PC-3 (cell line): ENCODE data around the gene REXO1. TPM values are rescaled to one million over a fixed set of nuclear protein-coding genes. Genes with fewer than 3 reads are reported as not detected.

Experiments used
- ATAC-seq: fragments of 200-7000 bp; cut with Tn5 transposase; 2 replicates; pipeline ENCODE4 v1.9.1; 2020; ENCODE audit warnings: mild to moderate bottlenecking, moderate library complexity
- BruUV-seq: library from RNA; stranded (reverse); fragments of 400-500 nt; replicated peaks from 2 replicates; lab custom pipeline; 2021; lab: Mats Ljungman, UMichigan
- CTCF ChIA-PET: fragments of 300-600 bp; sonication (Branson Sonifier 250); formaldehyde crosslinking; loops from one replicate; lab custom pipeline; 2022; ENCODE audit warnings: antibody characterized with exemption; lab: Charles Lee
- POLR2A ChIA-PET: fragments of 300-600 bp; sonication (Branson Sonifier 250); formaldehyde crosslinking; loops from one replicate; lab custom pipeline; 2022; ENCODE audit warnings: antibody characterized with exemption; ENCODE audit not compliant: unreplicated experiment; lab: Charles Lee
- DNase-seq: peaks from one replicate; pipeline ENCODE4 v3.0.0-alpha.2; 2015
- H2AFZ ChIP-seq: fragments of 300-600 bp; sonication (generic); 2 replicates; pipeline ENCODE4 v1.6.0; 2016; ENCODE audit warnings: antibody characterized with exemption, low read length
- H3F3A ChIP-seq: fragments of 300-600 bp; sonication (generic); one replicate; pipeline ENCODE4 v1.6.0; 2017; ENCODE audit warnings: antibody characterized with exemption, low read length, control low read depth, mild to moderate bottlenecking; ENCODE audit not compliant: unreplicated experiment
- H3K27ac ChIP-seq: fragments of 300-600 bp; sonication (generic); 2 replicates; pipeline ENCODE4 v1.5.1; 2016; ENCODE audit warnings: mild to moderate bottlenecking, low read length
- H3K27me3 ChIP-seq: fragments of 300-600 bp; sonication (generic); 2 replicates; pipeline ENCODE4 v1.6.1; 2016; ENCODE audit warnings: low read length, mixed read lengths
- H3K36me3 ChIP-seq: fragments of 300-600 bp; sonication (generic); 2 replicates; pipeline ENCODE4 v1.6.1; 2016; ENCODE audit warnings: low read depth, mixed run types, low read length, mixed read lengths
- H3K4me1 ChIP-seq: fragments of 300-600 bp; sonication (generic); 2 replicates; pipeline ENCODE4 v1.5.1; 2016; ENCODE audit warnings: low read length; ENCODE audit not compliant: insufficient read depth
- H3K4me2 ChIP-seq: fragments of 300-600 bp; sonication (generic); 2 replicates; pipeline ENCODE4 v1.6.0; 2016; ENCODE audit warnings: low read length
- H3K4me3 ChIP-seq: fragments of 300-600 bp; sonication (generic); 2 replicates; pipeline ENCODE4 v1.5.1; 2016; ENCODE audit warnings: mild to moderate bottlenecking, low read length, mixed read lengths
- H3K79me2 ChIP-seq: fragments of 300-600 bp; sonication (generic); 2 replicates; pipeline ENCODE4 v1.6.1; 2017; ENCODE audit warnings: low read length, mixed read lengths
- H3K9ac ChIP-seq: fragments of 300-600 bp; sonication (generic); 2 replicates; pipeline ENCODE4 v1.6.0; 2016; ENCODE audit warnings: mild to moderate bottlenecking, low read length
- H3K9me2 ChIP-seq: fragments of 300-600 bp; sonication (generic); replicated peaks from 2 replicates; pipeline ENCODE4 v1.6.1; 2016; ENCODE audit warnings: mixed run types, low read length, mixed read lengths
- H3K9me3 ChIP-seq: fragments of 300-600 bp; sonication (generic); 2 replicates; pipeline ENCODE4 v1.6.1; 2016; ENCODE audit warnings: low read length, mixed read lengths
- H4K20me1 ChIP-seq: fragments of 300-600 bp; sonication (generic); 2 replicates; pipeline ENCODE4 v1.6.1; 2016; ENCODE audit warnings: low read length, mixed read lengths
- EZH2 ChIP-seq: fragments of 300-600 bp; sonication (generic); IDR thresholded peaks from one replicate; pipeline ENCODE4 v1.6.1; 2017; ENCODE audit warnings: antibody characterized with exemption, mild to moderate bottlenecking, low read length; ENCODE audit not compliant: unreplicated experiment
- EZH2phosphoT487 ChIP-seq: fragments of 300-600 bp; sonication (generic); IDR thresholded peaks from 2 replicates; pipeline ENCODE4 v1.6.1; 2018; ENCODE audit warnings: mild to moderate bottlenecking, antibody characterized with exemption, low read length, borderline replicate concordance
- intact Hi-C: fragments of 100-400 bp; cut with micrococcal nuclease; formaldehyde crosslinking; loops from 2 replicates; pipeline ENCODE4 v1.9.0; 2023
- total RNA-seq: library from RNA; depleted of rRNA; stranded (reverse); fragments of >200 nt; gene quantifications from 2 replicates; pipeline ENCODE4 v1.2.3, GENCODE V29; 2014
- TF ChIP-seq, protein P1 (sequence below): fragments of 300-600 bp; sonication (generic); conservative IDR thresholded peaks from 2 replicates; pipeline ENCODE4 v1.5.1; 2017; ENCODE audit warnings: antibody characterized with exemption, low read depth, mild to moderate bottlenecking, low read length

REXO1 gene
- total RNA-seq, 1 experiment from 2014 or later: 21.4 TPM

DNA sequence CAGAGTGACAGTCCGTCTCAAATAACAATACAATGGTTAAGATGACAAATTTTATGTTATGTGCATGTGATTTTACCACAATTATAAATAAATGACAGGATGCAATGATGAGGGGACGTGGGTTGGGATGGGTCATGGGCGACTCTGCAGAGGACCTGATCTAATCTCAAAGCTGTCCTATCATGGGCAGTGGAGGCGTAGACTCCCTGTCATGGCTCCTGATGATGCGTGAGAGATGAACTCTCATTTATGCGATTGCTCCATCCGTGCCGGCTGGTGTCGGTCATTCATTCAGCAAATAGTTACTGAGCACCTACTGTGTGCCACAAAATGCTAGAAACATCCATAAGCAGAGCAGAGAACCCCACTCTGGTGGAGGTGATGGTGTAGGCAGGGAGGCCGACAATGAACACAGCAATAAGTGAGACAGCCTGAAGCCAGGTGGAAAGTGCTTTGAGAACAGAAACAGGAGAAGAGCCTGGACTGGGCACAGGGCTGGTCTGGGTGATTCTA is 1.7 kb upstream of the REXO1 start:
- BruUV-seq: no TSS peak
- no peak overlapping the region for H3K9ac ChIP-seq
- peaks cover 13% of the 10 kb centered on the region; the same call in 1 of the 2 replicates for H4K20me1 ChIP-seq
- H3K9me2 ChIP-seq: no peaks in the 10 kb centered on the region
- H3K36me3 ChIP-seq: no peaks in the 10 kb centered on the region
- peaks cover 42% of the 10 kb centered on the region for H3K79me2 ChIP-seq
- H3K27me3 ChIP-seq: no peaks in the 10 kb centered on the region
- H2AFZ ChIP-seq: no peak overlapping the region
- H3K4me3 ChIP-seq: no peak overlapping the region
- no peaks in the 10 kb centered on the region for H3K9me3 ChIP-seq
- ChIA-PET CTCF (no interaction called here), POLR2A (no interaction called here)
- DNase-seq: no peak
- TF ChIP-seq EZH2 (no peak), EZH2phosphoT487 (no peak)
- TF ChIP-seq, protein P1, sequence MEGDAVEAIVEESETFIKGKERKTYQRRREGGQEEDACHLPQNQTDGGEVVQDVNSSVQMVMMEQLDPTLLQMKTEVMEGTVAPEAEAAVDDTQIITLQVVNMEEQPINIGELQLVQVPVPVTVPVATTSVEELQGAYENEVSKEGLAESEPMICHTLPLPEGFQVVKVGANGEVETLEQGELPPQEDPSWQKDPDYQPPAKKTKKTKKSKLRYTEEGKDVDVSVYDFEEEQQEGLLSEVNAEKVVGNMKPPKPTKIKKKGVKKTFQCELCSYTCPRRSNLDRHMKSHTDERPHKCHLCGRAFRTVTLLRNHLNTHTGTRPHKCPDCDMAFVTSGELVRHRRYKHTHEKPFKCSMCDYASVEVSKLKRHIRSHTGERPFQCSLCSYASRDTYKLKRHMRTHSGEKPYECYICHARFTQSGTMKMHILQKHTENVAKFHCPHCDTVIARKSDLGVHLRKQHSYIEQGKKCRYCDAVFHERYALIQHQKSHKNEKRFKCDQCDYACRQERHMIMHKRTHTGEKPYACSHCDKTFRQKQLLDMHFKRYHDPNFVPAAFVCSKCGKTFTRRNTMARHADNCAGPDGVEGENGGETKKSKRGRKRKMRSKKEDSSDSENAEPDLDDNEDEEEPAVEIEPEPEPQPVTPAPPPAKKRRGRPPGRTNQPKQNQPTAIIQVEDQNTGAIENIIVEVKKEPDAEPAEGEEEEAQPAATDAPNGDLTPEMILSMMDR: no peak
- H3K4me2 ChIP-seq: no peak overlapping the region
- H3K27ac ChIP-seq: no peak overlapping the region
- intact Hi-C loops: no loop called here
- H3K4me1 ChIP-seq: peaks cover 8% of the 10 kb centered on the region
- H3F3A ChIP-seq: no peaks in the 10 kb centered on the region
- ATAC-seq: no peak

DNA sequence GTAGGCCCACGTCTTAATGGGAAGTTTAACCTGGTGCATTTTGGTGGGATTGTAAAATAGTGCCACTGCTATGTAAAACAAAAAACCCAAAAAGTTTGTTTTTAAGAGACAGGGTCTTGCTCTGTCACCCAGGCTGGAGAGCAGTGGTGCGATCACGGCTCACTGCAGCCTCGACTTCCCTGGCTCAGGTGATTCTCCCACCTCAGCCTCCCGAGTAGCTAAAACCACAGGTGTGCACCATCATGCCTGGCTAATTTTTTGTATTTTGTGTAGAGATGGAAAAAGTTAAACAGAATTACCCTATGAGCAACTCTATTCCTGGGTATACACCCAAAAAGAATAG is 820 bp upstream of the REXO1 start:
- POLR2A ChIA-PET: no interaction called here
- no peak overlapping the region for H3K4me3 ChIP-seq
- no peak overlapping the region for H3K27ac ChIP-seq
- H3K9ac ChIP-seq: no peak overlapping the region
- H3K79me2 ChIP-seq: peaks cover 47% of the 10 kb centered on the region
- H3K9me2 ChIP-seq: no peaks in the 10 kb centered on the region
- H3K27me3 ChIP-seq: no peaks in the 10 kb centered on the region
- H3K4me2 ChIP-seq: peak overlapping the region; percentile 37; the same call in 1 of the 2 replicates
- DNase-seq: no peak
- TF ChIP-seq EZH2: no peak
- H3K36me3 ChIP-seq: no peaks in the 10 kb centered on the region
- H3K9me3 ChIP-seq: no peaks in the 10 kb centered on the region
- intact Hi-C loops: no loop called here
- H3K4me1 ChIP-seq: peaks cover 8% of the 10 kb centered on the region
- CTCF ChIA-PET: no interaction called here
- H3F3A ChIP-seq: no peaks in the 10 kb centered on the region
- no TSS peak for BruUV-seq
- peaks cover 12% of the 10 kb centered on the region; the same call in 1 of the 2 replicates for H4K20me1 ChIP-seq
- no peak overlapping the region for H2AFZ ChIP-seq
- no peak for ATAC-seq

DNA sequence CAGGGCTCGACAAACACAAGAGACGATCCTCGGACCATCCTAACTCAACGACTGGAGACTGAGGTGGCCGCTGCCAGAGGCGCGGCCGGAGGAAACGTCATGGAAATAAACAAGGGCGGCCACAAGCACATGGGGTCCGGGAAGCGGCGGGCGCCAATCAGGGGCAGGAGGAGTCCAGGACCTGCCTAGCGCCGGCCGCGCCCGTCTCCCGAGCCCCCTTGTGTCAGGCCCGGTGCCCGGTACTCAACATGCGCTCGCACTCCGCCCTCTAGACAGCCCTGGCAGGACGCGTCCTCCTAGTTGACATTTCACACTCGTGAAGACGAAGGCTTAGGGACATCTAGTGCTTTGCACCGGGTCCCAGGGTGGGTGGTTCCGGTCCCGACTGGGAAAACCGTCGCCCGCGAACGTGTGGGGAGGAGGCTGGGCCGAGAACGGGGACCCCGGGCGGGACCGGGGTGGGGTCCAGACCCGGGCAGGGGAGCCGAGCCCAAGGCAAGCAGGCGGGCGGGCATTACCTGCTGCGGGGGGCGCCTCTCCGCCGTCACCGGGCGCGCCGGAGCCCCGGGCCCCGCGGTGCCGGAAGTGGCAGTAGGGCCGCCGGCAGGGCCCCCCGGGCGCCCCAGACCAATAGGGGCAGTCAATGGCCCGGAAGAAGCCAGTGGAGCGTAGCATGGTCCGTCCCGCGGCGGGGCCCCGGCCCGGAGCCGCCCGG is 442 bp downstream of the REXO1 start:
- ATAC-seq: peak; percentile 33
- H3K9ac ChIP-seq: peak overlapping the region; percentile 98
- peak overlapping the region; percentile 86 for H3K4me3 ChIP-seq
- H3K27me3 ChIP-seq: no peaks in the 10 kb centered on the region
- TF ChIP-seq, protein P1: no peak
- no peak for TF ChIP-seq EZH2phosphoT487
- TF ChIP-seq EZH2: no peak
- ChIA-PET POLR2A (no interaction called here), CTCF (no interaction called here)
- H3K4me1 ChIP-seq: peaks cover 8% of the 10 kb centered on the region
- no peaks in the 10 kb centered on the region for H3K9me3 ChIP-seq
- intact Hi-C loops: no loop called here
- no TSS peak for BruUV-seq
- H3K9me2 ChIP-seq: no peaks in the 10 kb centered on the region
- H2AFZ ChIP-seq: no peak overlapping the region
- peaks cover 55% of the 10 kb centered on the region for H3K79me2 ChIP-seq
- DNase-seq: peak; percentile 25
- H3K4me2 ChIP-seq: peak overlapping the region; percentile 85
- H3F3A ChIP-seq: no peaks in the 10 kb centered on the region
- H3K36me3 ChIP-seq: no peaks in the 10 kb centered on the region
- H4K20me1 ChIP-seq: peaks cover 12% of the 10 kb centered on the region; the same call in 1 of the 2 replicates
- peak overlapping the region; percentile 92 for H3K27ac ChIP-seq
